ENCODE results near the gene LIMCH1. TPM values are rescaled to one million over a fixed set of nuclear protein-coding genes. Genes with fewer than 3 reads are reported as not detected.

Gene LIMCH1
- total RNA-seq, 5 donors from 2014 or later (not counting 1 experiment from before 2014, with no cell fraction given), result 0.15 to 0.38 (median 0.30) TPM

DNA sequence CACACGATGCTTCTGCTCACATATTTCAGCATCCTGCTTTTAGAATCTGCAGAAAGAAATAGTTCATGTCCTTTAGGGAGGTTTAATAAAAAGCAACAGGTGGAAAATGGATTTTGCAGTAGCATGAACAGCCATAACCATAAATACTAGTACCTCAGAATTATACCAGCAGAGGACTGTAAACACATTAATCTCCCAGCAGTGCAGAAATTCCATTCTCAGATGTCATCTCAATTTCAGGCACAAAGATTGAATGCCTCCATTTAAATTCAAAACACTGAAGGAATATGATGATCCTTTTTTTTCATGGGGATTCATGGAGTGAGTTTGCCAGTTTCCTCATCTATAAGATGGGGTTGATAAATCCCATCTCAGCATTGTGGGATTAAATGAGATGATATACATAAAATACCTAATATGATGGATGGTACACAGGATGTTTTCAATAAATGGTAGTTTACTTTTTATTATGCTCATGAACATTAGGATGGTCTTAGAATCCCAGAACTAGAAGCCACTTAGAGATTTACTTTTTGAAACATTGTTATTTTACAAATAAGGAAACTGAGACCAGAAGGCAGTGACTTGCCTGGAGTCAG lies 566 bp upstream of the LIMCH1 start:
- no peak overlapping the region for H3K27ac ChIP-seq (ENCODE audit: low read length)
- H3K27me3 Mint-ChIP-seq, result peaks cover 0 to 3% of the 10 kb centered on the region in 2 donors
- H3K4me1 Mint-ChIP-seq, result no peaks in the 10 kb centered on the region
- DNase-seq (no peak), ATAC-seq (replicated peaks in 1 of 4) (no peak)
- no CpG with 5 or more reads among the region's 1 CpG for WGBS (ENCODE audit: insufficient coverage)
- H3K36me3 Mint-ChIP-seq, result no peaks in the 10 kb centered on the region
- H3K4me1 ChIP-seq (ENCODE audit: control insufficient read depth in 1 of 2, extremely low read depth in 1 of 2, insufficient read depth in 2 of 2, low read length in 2 of 2), result no peaks in the 10 kb centered on the region
- H3K9me3 ChIP-seq, result no peaks in the 10 kb centered on the region
- no peaks in the 10 kb centered on the region for H3K9me3 Mint-ChIP-seq
- H3K36me3 ChIP-seq (ENCODE audit: control insufficient read depth in 2 of 2, extremely low read depth in 1 of 2, insufficient read depth in 1 of 2, low read length in 1 of 2), result no peaks in the 10 kb centered on the region
- no peak overlapping the region for H3K27ac Mint-ChIP-seq
- no peak overlapping the region for H3K4me3 Mint-ChIP-seq
- ChIA-PET CTCF (no interaction called here), POLR2A (no interaction called here)
- peaks cover 0 to 2% of the 10 kb centered on the region in 2 experiments for H3K27me3 ChIP-seq (replicated peaks in 1 of 2; ENCODE audit: control insufficient read depth in 2 of 2, extremely low read depth in 1 of 2, insufficient read depth in 2 of 2, low read length in 1 of 2)
- no peak overlapping the region for H3K4me3 ChIP-seq (ENCODE audit: control insufficient read depth in 1 of 2, extremely low read depth in 1 of 2, low read length in 1 of 2)

DNA sequence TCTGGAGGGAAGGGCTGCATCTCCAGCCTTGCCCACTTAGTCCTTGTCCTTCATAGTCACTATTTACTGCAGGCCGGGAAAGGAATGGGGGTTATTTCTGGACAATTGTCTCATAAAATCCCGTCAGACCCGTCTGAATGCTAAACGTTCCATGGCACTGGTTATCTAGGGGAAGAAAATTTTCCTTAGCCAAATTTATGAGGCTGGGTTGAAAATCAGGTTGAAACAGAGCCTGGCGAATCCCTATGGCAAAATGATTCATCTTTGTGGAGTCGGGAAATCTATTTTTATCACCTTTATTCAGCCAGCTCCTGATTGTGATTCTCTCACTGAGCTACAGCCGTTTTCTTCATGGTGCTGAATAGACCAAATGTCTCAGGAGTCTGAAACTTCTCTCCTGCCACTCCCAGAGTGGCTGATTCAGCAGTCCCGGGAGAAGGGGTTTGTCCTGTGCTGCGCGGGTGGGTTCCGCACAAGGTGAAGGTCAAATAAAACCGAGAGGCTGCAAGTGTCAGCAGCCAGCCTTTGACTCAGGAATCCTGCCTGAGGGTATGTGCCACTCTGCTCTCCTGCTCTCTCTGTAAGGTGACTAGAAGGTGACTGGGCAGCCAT lies 1.0 kb downstream of the LIMCH1 start:
- H3K9me3 Mint-ChIP-seq, result no peaks in the 10 kb centered on the region
- no peak for DNase-seq
- H3K27me3 Mint-ChIP-seq, result peaks cover 0 to 3% of the 10 kb centered on the region in 2 donors
- CTCF ChIA-PET, result no interaction called here
- H3K27ac Mint-ChIP-seq, result no peak overlapping the region
- Histone ChIP-seq H3K36me3 (ENCODE audit: control insufficient read depth in 2 of 2, extremely low read depth in 1 of 2, insufficient read depth in 1 of 2, low read length in 1 of 2) (no peaks in the 10 kb centered on the region), H3K27me3 (replicated peaks in 1 of 2; ENCODE audit: control insufficient read depth in 2 of 2, extremely low read depth in 1 of 2, insufficient read depth in 2 of 2, low read length in 1 of 2) (peaks cover 0 to 2% of the 10 kb centered on the region in 2 experiments), H3K27ac (ENCODE audit: low read length) (no peak overlapping the region), H3K4me1 (ENCODE audit: control insufficient read depth in 1 of 2, extremely low read depth in 1 of 2, insufficient read depth in 2 of 2, low read length in 2 of 2) (no peaks in the 10 kb centered on the region), H3K9me3 (no peaks in the 10 kb centered on the region), H3K4me3 (ENCODE audit: control insufficient read depth in 1 of 2, extremely low read depth in 1 of 2, low read length in 1 of 2) (no peak overlapping the region)
- no peaks in the 10 kb centered on the region for H3K4me1 Mint-ChIP-seq
- WGBS (ENCODE audit: insufficient coverage), result 93% methylated on average over 9 of the region's 12 CpGs
- POLR2A ChIA-PET, result no interaction called here
- no peak for ATAC-seq (replicated peaks in 1 of 4)
- no peak overlapping the region for H3K4me3 Mint-ChIP-seq
- no peaks in the 10 kb centered on the region for H3K36me3 Mint-ChIP-seq

- H3K9me3 Mint-ChIP-seq, result no peaks in the 10 kb centered on the region
- ATAC-seq (replicated peaks in 1 of 4), result no peak
- ChIA-PET CTCF (no interaction called here), POLR2A (no interaction called here)
- Histone ChIP-seq H3K4me3 (ENCODE audit: control insufficient read depth in 1 of 2, extremely low read depth in 1 of 2, low read length in 1 of 2) (no peak overlapping the region), H3K36me3 (ENCODE audit: control insufficient read depth in 2 of 2, extremely low read depth in 1 of 2, insufficient read depth in 1 of 2, low read length in 1 of 2) (no peaks in the 10 kb centered on the region), H3K4me1 (ENCODE audit: control insufficient read depth in 1 of 2, extremely low read depth in 1 of 2, insufficient read depth in 2 of 2, low read length in 2 of 2) (no peaks in the 10 kb centered on the region), H3K27ac (ENCODE audit: low read length) (no peak overlapping the region), H3K27me3 (replicated peaks in 1 of 2; ENCODE audit: control insufficient read depth in 2 of 2, extremely low read depth in 1 of 2, insufficient read depth in 2 of 2, low read length in 1 of 2) (peaks cover 0 to 2% of the 10 kb centered on the region in 2 experiments), H3K9me3 (no peaks in the 10 kb centered on the region)
- DNase-seq, result no peak
- no peaks in the 10 kb centered on the region for H3K4me1 Mint-ChIP-seq
- peaks cover 0 to 3% of the 10 kb centered on the region in 2 donors for H3K27me3 Mint-ChIP-seq
- no peak overlapping the region for H3K27ac Mint-ChIP-seq
- H3K4me3 Mint-ChIP-seq, result no peak overlapping the region
- H3K36me3 Mint-ChIP-seq, result no peaks in the 10 kb centered on the region
Measured at GRCh38 chr4:41539711-41540110, 1.8 kb downstream of the LIMCH1 start.

GRCh38 chr4:41540687-41541086 lies 2.7 kb downstream of the LIMCH1 start:
- Mint-ChIP-seq H3K36me3 (no peaks in the 10 kb centered on the region), H3K9me3 (no peaks in the 10 kb centered on the region), H3K4me1 (no peaks in the 10 kb centered on the region), H3K27me3 (peaks cover 0 to 3% of the 10 kb centered on the region in 2 donors), H3K27ac (no peak overlapping the region), H3K4me3 (no peak overlapping the region)
- DNase-seq (no peak), ATAC-seq (replicated peaks in 1 of 4) (no peak)
- ChIA-PET POLR2A (no interaction called here), CTCF (no interaction called here)
- Histone ChIP-seq H3K36me3 (ENCODE audit: control insufficient read depth in 2 of 2, extremely low read depth in 1 of 2, insufficient read depth in 1 of 2, low read length in 1 of 2) (no peaks in the 10 kb centered on the region), H3K4me3 (ENCODE audit: control insufficient read depth in 1 of 2, extremely low read depth in 1 of 2, low read length in 1 of 2) (no peak overlapping the region), H3K4me1 (ENCODE audit: control insufficient read depth in 1 of 2, extremely low read depth in 1 of 2, insufficient read depth in 2 of 2, low read length in 2 of 2) (no peaks in the 10 kb centered on the region), H3K9me3 (no peaks in the 10 kb centered on the region), H3K27me3 (replicated peaks in 1 of 2; ENCODE audit: control insufficient read depth in 2 of 2, extremely low read depth in 1 of 2, insufficient read depth in 2 of 2, low read length in 1 of 2) (peaks cover 0 to 2% of the 10 kb centered on the region in 2 experiments), H3K27ac (ENCODE audit: low read length) (no peak overlapping the region)
- WGBS (ENCODE audit: insufficient coverage), result 71% methylated on average over 5 of the region's 5 CpGs

DNA sequence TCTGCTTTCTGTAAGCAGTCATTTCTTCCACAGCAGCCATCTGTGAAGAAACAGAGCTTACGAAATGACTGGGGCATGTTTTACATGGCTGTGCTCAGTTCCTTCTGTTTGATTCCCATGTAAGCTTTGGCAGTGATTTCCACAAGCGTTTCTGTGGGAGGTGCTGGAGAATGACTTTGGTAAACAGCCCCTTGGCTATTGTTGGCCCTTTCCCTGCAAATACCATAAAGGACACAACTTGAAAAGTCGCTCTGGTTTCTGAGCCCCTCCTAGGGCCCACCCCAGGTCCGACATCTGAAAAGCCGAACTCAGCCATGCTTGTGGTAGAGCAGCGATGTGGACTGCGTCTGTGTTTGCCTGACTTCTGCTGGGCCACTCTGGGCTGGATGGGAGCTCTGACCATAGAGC lies 3.7 kb downstream of the LIMCH1 start:
- Histone ChIP-seq H3K27ac (ENCODE audit: low read length) (no peak overlapping the region), H3K27me3 (replicated peaks in 1 of 2; ENCODE audit: control insufficient read depth in 2 of 2, extremely low read depth in 1 of 2, insufficient read depth in 2 of 2, low read length in 1 of 2) (peaks cover 0 to 2% of the 10 kb centered on the region in 2 experiments), H3K9me3 (no peaks in the 10 kb centered on the region), H3K4me1 (ENCODE audit: control insufficient read depth in 1 of 2, extremely low read depth in 1 of 2, insufficient read depth in 2 of 2, low read length in 2 of 2) (no peaks in the 10 kb centered on the region), H3K36me3 (ENCODE audit: control insufficient read depth in 2 of 2, extremely low read depth in 1 of 2, insufficient read depth in 1 of 2, low read length in 1 of 2) (no peaks in the 10 kb centered on the region), H3K4me3 (ENCODE audit: control insufficient read depth in 1 of 2, extremely low read depth in 1 of 2, low read length in 1 of 2) (no peak overlapping the region)
- H3K36me3 Mint-ChIP-seq, result no peaks in the 10 kb centered on the region
- no peak overlapping the region for H3K4me3 Mint-ChIP-seq
- CTCF ChIA-PET, result no interaction called here
- 94% methylated on average over 5 of the region's 7 CpGs for WGBS (ENCODE audit: insufficient coverage)
- ATAC-seq (replicated peaks in 1 of 4) (no peak), DNase-seq (no peak)
- peaks cover 0 to 3% of the 10 kb centered on the region in 2 donors for H3K27me3 Mint-ChIP-seq
- POLR2A ChIA-PET, result no interaction called here
- H3K9me3 Mint-ChIP-seq, result no peaks in the 10 kb centered on the region
- no peak overlapping the region for H3K27ac Mint-ChIP-seq
- H3K4me1 Mint-ChIP-seq, result no peaks in the 10 kb centered on the region

GRCh38 chr4:41542526-41543275 lies 4.7 kb downstream of the LIMCH1 start:
- ATAC-seq (replicated peaks in 1 of 4), result no peak
- WGBS (ENCODE audit: insufficient coverage), result no CpG with 5 or more reads among the region's 5 CpGs
- H3K4me3 Mint-ChIP-seq, result no peak overlapping the region
- H3K4me1 ChIP-seq (ENCODE audit: control insufficient read depth in 1 of 2, extremely low read depth in 1 of 2, insufficient read depth in 2 of 2, low read length in 2 of 2), result no peaks in the 10 kb centered on the region
- no peak overlapping the region for H3K27ac ChIP-seq (ENCODE audit: low read length)
- no peak overlapping the region for H3K4me3 ChIP-seq (ENCODE audit: control insufficient read depth in 1 of 2, extremely low read depth in 1 of 2, low read length in 1 of 2)
- no peaks in the 10 kb centered on the region for H3K36me3 Mint-ChIP-seq
- no peak overlapping the region for H3K27ac Mint-ChIP-seq
- H3K36me3 ChIP-seq (ENCODE audit: control insufficient read depth in 2 of 2, extremely low read depth in 1 of 2, insufficient read depth in 1 of 2, low read length in 1 of 2), result no peaks in the 10 kb centered on the region
- no peaks in the 10 kb centered on the region for H3K4me1 Mint-ChIP-seq
- H3K27me3 Mint-ChIP-seq, result peaks cover 0 to 3% of the 10 kb centered on the region in 2 donors
- POLR2A ChIA-PET, result no interaction called here
- H3K9me3 ChIP-seq, result no peaks in the 10 kb centered on the region
- H3K27me3 ChIP-seq (replicated peaks in 1 of 2; ENCODE audit: control insufficient read depth in 2 of 2, extremely low read depth in 1 of 2, insufficient read depth in 2 of 2, low read length in 1 of 2), result peaks cover 0 to 2% of the 10 kb centered on the region in 2 experiments
- H3K9me3 Mint-ChIP-seq, result no peaks in the 10 kb centered on the region
- CTCF ChIA-PET, result no interaction called here
- DNase-seq, result no peak
